ENCODE results near the gene DTX4.

DNA sequence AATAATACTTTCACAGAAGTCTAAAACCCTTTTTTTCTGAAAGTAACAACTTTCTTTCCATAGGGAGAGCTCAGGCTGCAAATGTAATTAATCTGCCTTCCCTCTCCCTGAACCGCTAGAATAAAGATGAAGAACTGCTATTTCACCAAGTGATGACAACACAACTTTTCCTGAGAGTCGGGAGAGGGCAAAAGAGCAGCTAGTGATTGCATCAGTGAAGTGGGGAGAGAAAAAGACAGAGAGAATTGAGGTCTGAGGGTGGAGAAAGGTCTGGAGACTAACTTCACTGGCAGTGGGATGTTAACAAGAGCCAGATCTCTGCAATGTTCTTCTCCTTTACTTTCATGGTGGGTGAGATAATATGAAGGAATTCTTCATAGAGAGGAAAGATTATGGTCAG lies 51.7 kb downstream of the DTX4 start:
- no peak for TF ChIP-seq EP300 (IDR thresholded peaks at IDR 0.05)
- TF ChIP-seq, protein P1, sequence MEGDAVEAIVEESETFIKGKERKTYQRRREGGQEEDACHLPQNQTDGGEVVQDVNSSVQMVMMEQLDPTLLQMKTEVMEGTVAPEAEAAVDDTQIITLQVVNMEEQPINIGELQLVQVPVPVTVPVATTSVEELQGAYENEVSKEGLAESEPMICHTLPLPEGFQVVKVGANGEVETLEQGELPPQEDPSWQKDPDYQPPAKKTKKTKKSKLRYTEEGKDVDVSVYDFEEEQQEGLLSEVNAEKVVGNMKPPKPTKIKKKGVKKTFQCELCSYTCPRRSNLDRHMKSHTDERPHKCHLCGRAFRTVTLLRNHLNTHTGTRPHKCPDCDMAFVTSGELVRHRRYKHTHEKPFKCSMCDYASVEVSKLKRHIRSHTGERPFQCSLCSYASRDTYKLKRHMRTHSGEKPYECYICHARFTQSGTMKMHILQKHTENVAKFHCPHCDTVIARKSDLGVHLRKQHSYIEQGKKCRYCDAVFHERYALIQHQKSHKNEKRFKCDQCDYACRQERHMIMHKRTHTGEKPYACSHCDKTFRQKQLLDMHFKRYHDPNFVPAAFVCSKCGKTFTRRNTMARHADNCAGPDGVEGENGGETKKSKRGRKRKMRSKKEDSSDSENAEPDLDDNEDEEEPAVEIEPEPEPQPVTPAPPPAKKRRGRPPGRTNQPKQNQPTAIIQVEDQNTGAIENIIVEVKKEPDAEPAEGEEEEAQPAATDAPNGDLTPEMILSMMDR (IDR thresholded peaks at IDR 0.05) = no peak
- no peak for TF ChIP-seq POLR2A (IDR thresholded peaks at IDR 0.05; ENCODE audit: low read depth)

All from esophagus muscularis mucosa (tissue), 4 donors.